Natural killer cell (primary cell): ENCODE measurements around the gene CGNL1. TPM values are rescaled to one million over a fixed set of nuclear protein-coding genes. Genes with fewer than 3 reads are reported as not detected.

ENCODE experiments used
- ATAC-seq, 3 donors: fragments of 150-1000 bp in 2 of 3; fragments of 200-7000 bp in 1 of 3; cut with Tn5 transposase; 1 replicate in 1 of 3; 2 replicates in 2 of 3; pipeline ENCODE4 v1.10.0; 2021; ENCODE audit warnings: mild to moderate bottlenecking in 2 of 3, moderate library complexity in 2 of 3
- DNase-seq, 2 donors: peaks; one replicate each; pipeline versions ENCODE4 v3.0.0 to v3.0.0-alpha.2; 2013 to 2021; ENCODE audit warnings: mixed read lengths in 1 of 2
- H3K27ac ChIP-seq: one replicate; pipeline ENCODE4 v1.5.1; 2013; ENCODE audit warnings: mild to moderate bottlenecking, low read length
- H3K27me3 ChIP-seq: one replicate; pipeline ENCODE4 v1.6.1; 2013; ENCODE audit warnings: low read length; ENCODE audit not compliant: control insufficient read depth, insufficient read depth
- H3K36me3 ChIP-seq: one replicate; pipeline ENCODE4 v1.6.1; 2013; ENCODE audit warnings: low read length; ENCODE audit not compliant: control insufficient read depth, insufficient read depth
- H3K4me1 ChIP-seq: one replicate; pipeline ENCODE4 v1.6.1; 2013; ENCODE audit warnings: low read length; ENCODE audit not compliant: control insufficient read depth, insufficient read depth
- H3K4me3 ChIP-seq: one replicate; pipeline ENCODE4 v1.5.1; 2013; ENCODE audit warnings: low read length
- H3K9me3 ChIP-seq: one replicate; pipeline ENCODE4 v1.6.1; 2013; ENCODE audit warnings: low read length; ENCODE audit not compliant: control insufficient read depth, insufficient read depth
- H3K27ac Mint-ChIP-seq, 2 donors: one replicate each; pipeline ENCODE4 v1.8.0; 2022; ENCODE audit warnings: mild to moderate bottlenecking in 2 of 2, mixed read lengths in 2 of 2, moderate library complexity in 1 of 2
- H3K27me3 Mint-ChIP-seq, 2 donors: one replicate each; pipeline ENCODE4 v1.8.0; 2022; ENCODE audit warnings: low read depth in 2 of 2, mixed read lengths in 2 of 2
- H3K36me3 Mint-ChIP-seq: one replicate; pipeline ENCODE4 v1.8.0; 2022; ENCODE audit warnings: mixed read lengths
- H3K4me1 Mint-ChIP-seq, 2 donors: one replicate each; pipeline ENCODE4 v1.8.0; 2022; ENCODE audit warnings: mixed read lengths in 2 of 2
- H3K4me3 Mint-ChIP-seq: one replicate; pipeline ENCODE4 v1.8.0; 2022; ENCODE audit warnings: mild to moderate bottlenecking, moderate library complexity, mixed read lengths
- H3K9me3 Mint-ChIP-seq, 2 donors: one replicate each; pipeline ENCODE4 v1.8.0; 2022; ENCODE audit warnings: mixed read lengths in 2 of 2
- CTCF ChIP-seq: fragments of 200-600 bp; IDR thresholded peaks from one replicate; pipeline ENCODE4 v1.8.0; 2022; ENCODE audit warnings: antibody characterized with exemption
- whole genome bisulfite sequencing: methylation state at CpG from one replicate; pipeline ENCODE4 v1.1.7; 2013; ENCODE audit warnings: missing lambda C conversion rate; ENCODE audit not compliant: insufficient coverage; 5-methylcytosine and 5-hydroxymethylcytosine counted together
- intact Hi-C: fragments of 100-400 bp; cut with micrococcal nuclease; formaldehyde crosslinking; loops from one replicate; pipeline ENCODE4 v1.14.2; 2022
- total RNA-seq, 4 donors: library from RNA; stranded (reverse); fragments of 120-200 nt in 1 of 4; gene quantifications; one replicate each; pipeline versions ENCODE4 v1.2.3 to v1.2.4, GENCODE V29; 2013 to 2022

The CGNL1 gene
- total RNA-seq, 3 donors from 2014 or later (not counting 1 experiment from before 2014, with no cell fraction given), result not detected

DNA sequence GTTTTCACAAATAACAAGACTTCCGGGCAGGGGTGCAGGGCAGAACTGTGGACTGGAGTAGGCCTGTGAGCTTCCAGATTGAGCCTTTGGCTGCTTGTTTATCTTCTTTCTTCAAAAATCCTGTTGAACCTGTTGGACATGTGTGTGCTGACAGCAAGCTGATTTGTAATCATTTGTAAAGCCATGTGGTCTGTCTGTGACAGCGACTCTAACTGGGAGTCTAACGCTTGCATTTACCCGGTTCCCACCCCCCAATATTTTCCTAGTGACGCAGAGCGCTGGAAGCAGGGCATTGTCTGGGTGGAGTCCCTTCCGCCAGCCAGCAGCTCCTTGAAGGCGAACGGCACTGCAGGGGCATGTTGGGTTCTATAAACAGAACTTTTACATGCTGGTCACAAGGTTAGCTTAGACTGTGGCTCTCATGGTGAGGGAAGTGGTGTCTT lies 129.7 kb downstream of the CGNL1 start:
- Histone ChIP-seq H3K4me1 (no peaks in the 10 kb centered on the region), H3K9me3 (no peaks in the 10 kb centered on the region), H3K27ac (no peak overlapping the region), H3K4me3 (no peak overlapping the region), H3K36me3 (no peaks in the 10 kb centered on the region), H3K27me3 (no peaks in the 10 kb centered on the region)
- no peaks in the 10 kb centered on the region for H3K9me3 Mint-ChIP-seq
- TF ChIP-seq CTCF, result no peak
- H3K4me1 Mint-ChIP-seq, result no peaks in the 10 kb centered on the region
- no peaks in the 10 kb centered on the region for H3K36me3 Mint-ChIP-seq
- peaks cover 3 to 7% of the 10 kb centered on the region in 2 donors for H3K27me3 Mint-ChIP-seq
- no peak overlapping the region for H3K27ac Mint-ChIP-seq
- 95% methylated on average over 9 of the region's 9 CpGs for WGBS
- intact Hi-C loops, result no loop called here
- no peak for ATAC-seq
- H3K4me3 Mint-ChIP-seq, result no peak overlapping the region
- DNase-seq, result no peak

- Histone ChIP-seq H3K9me3 (no peaks in the 10 kb centered on the region), H3K4me3 (no peak overlapping the region), H3K27me3 (no peaks in the 10 kb centered on the region), H3K27ac (no peak overlapping the region), H3K36me3 (no peaks in the 10 kb centered on the region), H3K4me1 (no peaks in the 10 kb centered on the region)
- Mint-ChIP-seq H3K4me1 (no peaks in the 10 kb centered on the region), H3K9me3 (no peaks in the 10 kb centered on the region), H3K4me3 (no peak overlapping the region), H3K27me3 (peaks cover under 1 to 3% of the 10 kb centered on the region in 2 donors), H3K27ac (no peak overlapping the region), H3K36me3 (no peaks in the 10 kb centered on the region)
- no peak for DNase-seq
- WGBS, result 78% methylated on average over 2 of the region's 2 CpGs
- intact Hi-C loops, result no loop called here
- no peak for ATAC-seq
- no peak for TF ChIP-seq CTCF
Observed at GRCh38 chr15:57506422-57506821, 130.1 kb downstream of the CGNL1 start.

DNA sequence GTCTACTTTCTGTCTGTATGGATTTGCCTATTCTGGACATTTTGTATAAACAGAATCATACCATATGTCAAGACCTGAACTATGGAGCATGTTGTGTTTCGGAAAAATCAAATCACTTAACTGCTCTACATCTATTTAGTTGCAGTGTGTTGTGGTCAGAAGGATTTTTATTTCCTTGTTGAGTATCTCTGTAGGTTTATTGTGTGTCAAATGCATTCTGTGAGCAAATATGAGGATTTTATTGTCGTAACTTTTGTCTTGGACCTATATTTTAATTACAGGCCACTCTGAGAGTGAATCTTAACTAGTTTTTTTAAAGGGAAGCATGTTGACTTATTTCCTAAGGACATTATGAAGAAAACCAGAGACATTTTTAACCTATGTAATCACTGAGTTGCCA lies 130.8 kb downstream of the CGNL1 start:
- H3K27ac ChIP-seq, result no peak overlapping the region
- no peaks in the 10 kb centered on the region for H3K9me3 ChIP-seq
- Mint-ChIP-seq H3K4me3 (no peak overlapping the region), H3K4me1 (no peaks in the 10 kb centered on the region), H3K9me3 (no peaks in the 10 kb centered on the region), H3K27ac (no peak overlapping the region), H3K27me3 (no peaks in the 10 kb centered on the region), H3K36me3 (no peaks in the 10 kb centered on the region)
- TF ChIP-seq CTCF, result no peak
- H3K27me3 ChIP-seq, result no peaks in the 10 kb centered on the region
- intact Hi-C loops, result no loop called here
- H3K36me3 ChIP-seq, result no peaks in the 10 kb centered on the region
- DNase-seq, result no peak
- ATAC-seq, result no peak
- 100% methylated on average over 1 of the region's 2 CpGs for WGBS
- H3K4me3 ChIP-seq, result no peak overlapping the region
- no peaks in the 10 kb centered on the region for H3K4me1 ChIP-seq

GRCh38 chr15:57509126-57509525 lies 132.8 kb downstream of the CGNL1 start:
- no peaks in the 10 kb centered on the region for H3K9me3 ChIP-seq
- no peak overlapping the region for H3K4me3 ChIP-seq
- ATAC-seq, result no peak
- no peak for TF ChIP-seq CTCF
- H3K27ac ChIP-seq, result no peak overlapping the region
- H3K36me3 ChIP-seq, result no peaks in the 10 kb centered on the region
- Mint-ChIP-seq H3K4me1 (no peaks in the 10 kb centered on the region), H3K27me3 (no peaks in the 10 kb centered on the region), H3K36me3 (no peaks in the 10 kb centered on the region), H3K27ac (no peak overlapping the region), H3K9me3 (no peaks in the 10 kb centered on the region), H3K4me3 (no peak overlapping the region)
- H3K4me1 ChIP-seq, result no peaks in the 10 kb centered on the region
- WGBS, result 81% methylated on average over 12 of the region's 12 CpGs
- no peaks in the 10 kb centered on the region for H3K27me3 ChIP-seq
- intact Hi-C loops, result no loop called here
- no peak for DNase-seq
